ENCODE data around the gene S1PR4.

Gene S1PR4

DNA sequence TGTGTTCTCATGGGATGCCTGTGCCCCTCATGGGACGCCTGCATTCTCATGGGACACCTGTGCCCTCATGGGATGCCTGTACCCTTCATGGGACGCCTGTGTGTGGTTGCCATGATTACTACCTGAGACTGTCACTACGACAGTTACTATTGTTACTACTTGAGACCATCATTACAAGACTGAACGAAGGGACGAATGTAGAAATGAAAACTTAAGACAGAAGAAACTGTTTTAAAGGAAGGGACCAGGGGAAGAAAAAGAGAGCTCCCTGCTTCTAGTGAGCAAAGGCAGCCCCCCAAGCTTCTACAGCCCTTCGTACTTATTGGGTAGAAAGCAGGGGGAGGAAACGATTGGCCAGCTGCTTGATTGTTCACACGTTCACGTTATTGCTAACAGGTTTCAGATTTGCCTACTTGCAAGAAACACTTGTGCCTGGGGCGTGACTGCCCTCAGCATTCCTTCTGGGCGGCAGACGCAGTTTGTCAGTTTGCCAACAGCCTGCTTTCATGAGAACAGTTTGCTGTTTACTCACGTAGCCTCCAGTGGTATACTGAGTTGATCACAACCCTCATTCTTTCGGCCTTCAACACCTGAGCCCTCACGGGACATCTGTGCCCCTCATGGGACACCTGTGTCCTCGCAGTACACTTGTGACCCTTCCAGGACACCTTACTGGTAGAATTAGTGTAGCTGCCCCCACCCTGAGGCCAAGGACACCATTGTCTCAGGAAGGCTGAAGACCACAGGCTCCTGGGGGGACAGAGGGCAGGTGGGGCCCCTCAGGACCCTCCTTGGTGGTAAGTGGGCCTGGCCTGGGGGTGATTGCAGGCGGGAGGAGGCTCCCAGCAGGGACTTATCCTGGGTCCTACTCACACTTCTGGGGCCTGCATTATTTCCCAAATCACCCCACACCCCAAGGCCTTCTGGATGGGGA, 2.5 kb upstream of the S1PR4 start:
- no peaks in the 10 kb centered on the region for H3K36me3 ChIP-seq
- no peak overlapping the region for H3K27ac ChIP-seq
- no peaks in the 10 kb centered on the region for H3K27me3 ChIP-seq (ENCODE audit: insufficient read depth, low read depth, severe bottlenecking)
- H3K9me3 ChIP-seq (ENCODE audit: severe bottlenecking) = no peaks in the 10 kb centered on the region
- DNase-seq = no peak
- no peak overlapping the region for H3K4me3 ChIP-seq (ENCODE audit: low read depth, low read length)
- no peak for TF ChIP-seq CTCF (IDR thresholded peaks at IDR 0.05; ENCODE audit: low read depth, low read length)

- no peak overlapping the region for H3K27ac ChIP-seq
- DNase-seq = no peak
- H3K27me3 ChIP-seq (ENCODE audit: insufficient read depth, low read depth, severe bottlenecking) = no peaks in the 10 kb centered on the region
- no peaks in the 10 kb centered on the region for H3K9me3 ChIP-seq (ENCODE audit: severe bottlenecking)
- no peak for TF ChIP-seq CTCF (IDR thresholded peaks at IDR 0.05; ENCODE audit: low read depth, low read length)
- H3K36me3 ChIP-seq = no peaks in the 10 kb centered on the region
- H3K4me3 ChIP-seq (ENCODE audit: low read depth, low read length) = no peak overlapping the region
Observed at GRCh38 chr19:3176715-3177501, 1.7 kb upstream of the S1PR4 start.

DNA sequence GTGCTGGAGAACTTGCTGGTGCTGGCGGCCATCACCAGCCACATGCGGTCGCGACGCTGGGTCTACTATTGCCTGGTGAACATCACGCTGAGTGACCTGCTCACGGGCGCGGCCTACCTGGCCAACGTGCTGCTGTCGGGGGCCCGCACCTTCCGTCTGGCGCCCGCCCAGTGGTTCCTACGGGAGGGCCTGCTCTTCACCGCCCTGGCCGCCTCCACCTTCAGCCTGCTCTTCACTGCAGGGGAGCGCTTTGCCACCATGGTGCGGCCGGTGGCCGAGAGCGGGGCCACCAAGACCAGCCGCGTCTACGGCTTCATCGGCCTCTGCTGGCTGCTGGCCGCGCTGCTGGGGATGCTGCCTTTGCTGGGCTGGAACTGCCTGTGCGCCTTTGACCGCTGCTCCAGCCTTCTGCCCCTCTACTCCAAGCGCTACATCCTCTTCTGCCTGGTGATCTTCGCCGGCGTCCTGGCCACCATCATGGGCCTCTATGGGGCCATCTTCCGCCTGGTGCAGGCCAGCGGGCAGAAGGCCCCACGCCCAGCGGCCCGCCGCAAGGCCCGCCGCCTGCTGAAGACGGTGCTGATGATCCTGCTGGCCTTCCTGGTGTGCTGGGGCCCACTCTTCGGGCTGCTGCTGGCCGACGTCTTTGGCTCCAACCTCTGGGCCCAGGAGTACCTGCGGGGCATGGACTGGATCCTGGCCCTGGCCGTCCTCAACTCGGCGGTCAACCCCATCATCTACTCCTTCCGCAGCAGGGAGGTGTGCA, 587 bp downstream of the S1PR4 start:
- H3K4me3 ChIP-seq (ENCODE audit: low read depth, low read length) = no peak overlapping the region
- H3K27me3 ChIP-seq (ENCODE audit: insufficient read depth, low read depth, severe bottlenecking) = no peaks in the 10 kb centered on the region
- no peak for TF ChIP-seq CTCF (IDR thresholded peaks at IDR 0.05; ENCODE audit: low read depth, low read length)
- no peaks in the 10 kb centered on the region for H3K36me3 ChIP-seq
- no peaks in the 10 kb centered on the region for H3K9me3 ChIP-seq (ENCODE audit: severe bottlenecking)
- no peak overlapping the region for H3K27ac ChIP-seq
- DNase-seq = no peak

- Histone ChIP-seq H3K36me3 (no peaks in the 10 kb centered on the region), H3K27ac (no peak overlapping the region), H3K4me3 (ENCODE audit: low read depth, low read length) (no peak overlapping the region), H3K9me3 (ENCODE audit: severe bottlenecking) (no peaks in the 10 kb centered on the region), H3K27me3 (ENCODE audit: insufficient read depth, low read depth, severe bottlenecking) (no peaks in the 10 kb centered on the region)
- no peak for TF ChIP-seq CTCF (IDR thresholded peaks at IDR 0.05; ENCODE audit: low read depth, low read length)
- no peak for DNase-seq
Observed at GRCh38 chr19:3179739-3180293, 1.2 kb downstream of the S1PR4 start.

- Histone ChIP-seq H3K4me3 (ENCODE audit: low read depth, low read length) (no peak overlapping the region), H3K27ac (no peak overlapping the region), H3K36me3 (peaks cover 11% of the 10 kb centered on the region), H3K9me3 (ENCODE audit: severe bottlenecking) (no peaks in the 10 kb centered on the region), H3K27me3 (ENCODE audit: insufficient read depth, low read depth, severe bottlenecking) (no peaks in the 10 kb centered on the region)
- TF ChIP-seq CTCF (IDR thresholded peaks at IDR 0.05; ENCODE audit: low read depth, low read length) = no peak
- no peak for DNase-seq
Observed at GRCh38 chr19:3183721-3184641, 5.4 kb downstream of the S1PR4 start.
